Measurements from ENCODE around the gene INTS12.

- TF ChIP-seq, protein P1, sequence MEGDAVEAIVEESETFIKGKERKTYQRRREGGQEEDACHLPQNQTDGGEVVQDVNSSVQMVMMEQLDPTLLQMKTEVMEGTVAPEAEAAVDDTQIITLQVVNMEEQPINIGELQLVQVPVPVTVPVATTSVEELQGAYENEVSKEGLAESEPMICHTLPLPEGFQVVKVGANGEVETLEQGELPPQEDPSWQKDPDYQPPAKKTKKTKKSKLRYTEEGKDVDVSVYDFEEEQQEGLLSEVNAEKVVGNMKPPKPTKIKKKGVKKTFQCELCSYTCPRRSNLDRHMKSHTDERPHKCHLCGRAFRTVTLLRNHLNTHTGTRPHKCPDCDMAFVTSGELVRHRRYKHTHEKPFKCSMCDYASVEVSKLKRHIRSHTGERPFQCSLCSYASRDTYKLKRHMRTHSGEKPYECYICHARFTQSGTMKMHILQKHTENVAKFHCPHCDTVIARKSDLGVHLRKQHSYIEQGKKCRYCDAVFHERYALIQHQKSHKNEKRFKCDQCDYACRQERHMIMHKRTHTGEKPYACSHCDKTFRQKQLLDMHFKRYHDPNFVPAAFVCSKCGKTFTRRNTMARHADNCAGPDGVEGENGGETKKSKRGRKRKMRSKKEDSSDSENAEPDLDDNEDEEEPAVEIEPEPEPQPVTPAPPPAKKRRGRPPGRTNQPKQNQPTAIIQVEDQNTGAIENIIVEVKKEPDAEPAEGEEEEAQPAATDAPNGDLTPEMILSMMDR (IDR thresholded peaks at IDR 0.05): no peak
- TF ChIP-seq SIN3A (IDR thresholded peaks at IDR 0.05; ENCODE audit: borderline replicate concordance, insufficient read depth, low read depth, low read length): no peak
- TF ChIP-seq POLR2AphosphoS5 (IDR thresholded peaks at IDR 0.05; ENCODE audit: low read depth, low read length): no peak
- TF ChIP-seq, protein P2, sequence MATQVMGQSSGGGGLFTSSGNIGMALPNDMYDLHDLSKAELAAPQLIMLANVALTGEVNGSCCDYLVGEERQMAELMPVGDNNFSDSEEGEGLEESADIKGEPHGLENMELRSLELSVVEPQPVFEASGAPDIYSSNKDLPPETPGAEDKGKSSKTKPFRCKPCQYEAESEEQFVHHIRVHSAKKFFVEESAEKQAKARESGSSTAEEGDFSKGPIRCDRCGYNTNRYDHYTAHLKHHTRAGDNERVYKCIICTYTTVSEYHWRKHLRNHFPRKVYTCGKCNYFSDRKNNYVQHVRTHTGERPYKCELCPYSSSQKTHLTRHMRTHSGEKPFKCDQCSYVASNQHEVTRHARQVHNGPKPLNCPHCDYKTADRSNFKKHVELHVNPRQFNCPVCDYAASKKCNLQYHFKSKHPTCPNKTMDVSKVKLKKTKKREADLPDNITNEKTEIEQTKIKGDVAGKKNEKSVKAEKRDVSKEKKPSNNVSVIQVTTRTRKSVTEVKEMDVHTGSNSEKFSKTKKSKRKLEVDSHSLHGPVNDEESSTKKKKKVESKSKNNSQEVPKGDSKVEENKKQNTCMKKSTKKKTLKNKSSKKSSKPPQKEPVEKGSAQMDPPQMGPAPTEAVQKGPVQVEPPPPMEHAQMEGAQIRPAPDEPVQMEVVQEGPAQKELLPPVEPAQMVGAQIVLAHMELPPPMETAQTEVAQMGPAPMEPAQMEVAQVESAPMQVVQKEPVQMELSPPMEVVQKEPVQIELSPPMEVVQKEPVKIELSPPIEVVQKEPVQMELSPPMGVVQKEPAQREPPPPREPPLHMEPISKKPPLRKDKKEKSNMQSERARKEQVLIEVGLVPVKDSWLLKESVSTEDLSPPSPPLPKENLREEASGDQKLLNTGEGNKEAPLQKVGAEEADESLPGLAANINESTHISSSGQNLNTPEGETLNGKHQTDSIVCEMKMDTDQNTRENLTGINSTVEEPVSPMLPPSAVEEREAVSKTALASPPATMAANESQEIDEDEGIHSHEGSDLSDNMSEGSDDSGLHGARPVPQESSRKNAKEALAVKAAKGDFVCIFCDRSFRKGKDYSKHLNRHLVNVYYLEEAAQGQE (IDR thresholded peaks at IDR 0.05; ENCODE audit: insufficient read depth in 1 of 2, low read depth in 2 of 2, low read length in 1 of 2): no peak
These were observed 37.8 kb downstream of the INTS12 start for GRCh38 chr4:105670684-105671083.

Data from Panc1 (cell line).